ENCODE measurements around the gene SPNS2. TPM values are rescaled to one million over a fixed set of nuclear protein-coding genes. Genes with fewer than 3 reads are reported as not detected.

Gene SPNS2
- total RNA-seq, 1 experiment from 2014 or later, result 58.1 TPM

GRCh38 chr17:4533523-4534504 lies 35.1 kb downstream of the SPNS2 start:
- in situ Hi-C loops (cut with HindIII; ENCODE audit: low sequenced_read_pairs), result no loop called here

GRCh38 chr17:4534515-4534914 lies 35.8 kb downstream of the SPNS2 start:
- in situ Hi-C loops (cut with HindIII; ENCODE audit: low sequenced_read_pairs), result no loop called here
- DNase-seq (ENCODE audit: low spot score), result no peak

More at GRCh38 chr17:4533523-4534504, 35.1 kb downstream of the SPNS2 start:
- DNase-seq (ENCODE audit: low spot score), result no peak

- in situ Hi-C loops (cut with HindIII; ENCODE audit: low sequenced_read_pairs), result no loop called here
- no peak for DNase-seq (ENCODE audit: low spot score)
Measured at GRCh38 chr17:4534928-4535666, 36.4 kb downstream of the SPNS2 start.

- in situ Hi-C loops (cut with HindIII; ENCODE audit: low sequenced_read_pairs), result no loop called here
- DNase-seq (ENCODE audit: low spot score), result no peak
Measured at GRCh38 chr17:4535667-4536258, 37.1 kb downstream of the SPNS2 start.

GRCh38 chr17:4536259-4536741 lies 37.6 kb downstream of the SPNS2 start:
- in situ Hi-C loops (cut with HindIII; ENCODE audit: low sequenced_read_pairs), result no loop called here
- no peak for DNase-seq (ENCODE audit: low spot score)

GRCh38 chr17:4536742-4537411 lies 38.2 kb downstream of the SPNS2 start:
- in situ Hi-C loops (cut with HindIII; ENCODE audit: low sequenced_read_pairs), result no loop called here
- DNase-seq (ENCODE audit: low spot score), result no peak

GRCh38 chr17:4537451-4538235 lies 39.0 kb downstream of the SPNS2 start:
- in situ Hi-C loops (cut with HindIII; ENCODE audit: low sequenced_read_pairs), result no loop called here
- DNase-seq (ENCODE audit: low spot score), result no peak

GRCh38 chr17:4538236-4539002 lies 39.7 kb downstream of the SPNS2 start:
- in situ Hi-C loops (cut with HindIII; ENCODE audit: low sequenced_read_pairs), result no loop called here
- no peak for DNase-seq (ENCODE audit: low spot score)

- no peak for DNase-seq (ENCODE audit: low spot score)
- in situ Hi-C loops (cut with HindIII; ENCODE audit: low sequenced_read_pairs), result no loop called here
Measured at GRCh38 chr17:4539025-4539424, 40.3 kb downstream of the SPNS2 start.

- in situ Hi-C loops (cut with HindIII; ENCODE audit: low sequenced_read_pairs), result no loop called here
- DNase-seq (ENCODE audit: low spot score), result no peak
Measured at GRCh38 chr17:4539576-4540223, 41.0 kb downstream of the SPNS2 start.

- in situ Hi-C loops (cut with HindIII; ENCODE audit: low sequenced_read_pairs), result no loop called here
- no peak for DNase-seq (ENCODE audit: low spot score)
Measured at GRCh38 chr17:4540224-4540651, 41.6 kb downstream of the SPNS2 start.

GRCh38 chr17:4540687-4541327 lies 42.1 kb downstream of the SPNS2 start:
- DNase-seq (ENCODE audit: low spot score), result no peak
- in situ Hi-C loops (cut with HindIII; ENCODE audit: low sequenced_read_pairs), result no loop called here

GRCh38 chr17:4541328-4542002 lies 42.8 kb downstream of the SPNS2 start:
- in situ Hi-C loops (cut with HindIII; ENCODE audit: low sequenced_read_pairs), result no loop called here

GRCh38 chr17:4542003-4542725 lies 43.5 kb downstream of the SPNS2 start:
- no peak for DNase-seq (ENCODE audit: low spot score)
- in situ Hi-C loops (cut with HindIII; ENCODE audit: low sequenced_read_pairs), result no loop called here

More at GRCh38 chr17:4541328-4542002, 42.8 kb downstream of the SPNS2 start:
- DNase-seq (ENCODE audit: low spot score), result no peak

GRCh38 chr17:4542726-4543191 lies 44.1 kb downstream of the SPNS2 start:
- in situ Hi-C loops (cut with HindIII; ENCODE audit: low sequenced_read_pairs), result no loop called here
- no peak for DNase-seq (ENCODE audit: low spot score)

Data from G401 (cell line).